Common myeloid progenitor, CD34-positive (primary cell): Measurements from ENCODE around the gene KLHDC2. TPM values are rescaled to one million over a fixed set of nuclear protein-coding genes. Genes with fewer than 3 reads are reported as not detected.
"Not testable (repeated sequence)": the region's sequence is repeated elsewhere in the genome, so short reads cannot be mapped to it uniquely, and the experiment has no call there.

Experiments used
- CTCF ChIA-PET: fragments of 350-600 bp; sonication (Branson Sonifier 250); formaldehyde crosslinking; loops from one replicate; lab custom pipeline; 2021; ENCODE audit warnings: antibody characterized with exemption; lab: Charles Lee
- POLR2A ChIA-PET: fragments of 350-600 bp; sonication (Branson Sonifier 250); formaldehyde crosslinking; loops from one replicate; lab custom pipeline; 2021; ENCODE audit warnings: antibody characterized with exemption; lab: Charles Lee
- DNase-seq, 3 donors: peaks; one replicate each; pipeline versions ENCODE4 v3.0.0 to v3.0.0-alpha.2; 2013
- H3K27ac ChIP-seq, 2 experiments: 1 replicate in 1 of 2; 2 replicates in 1 of 2; pipeline ENCODE4 v1.7.0; 2013; ENCODE audit warnings: inconsistent platforms in 2 of 2, low read length in 2 of 2, mild to moderate bottlenecking in 2 of 2, low read depth in 1 of 2, moderate library complexity in 1 of 2; ENCODE audit not compliant: severe bottlenecking in 2 of 2, insufficient read depth in 1 of 2, poor library complexity in 1 of 2
- H3K27me3 ChIP-seq, 5 experiments: replicated peaks in 2 of 5; 1 replicate in 3 of 5; 2 replicates in 2 of 5; pipeline versions ENCODE4 v1.6.1 to v1.7.0; 2013; ENCODE audit warnings: low read length in 4 of 5, mild to moderate bottlenecking in 2 of 5, moderate library complexity in 2 of 5, inconsistent platforms in 1 of 5; ENCODE audit not compliant: insufficient read depth in 5 of 5, control insufficient read depth in 4 of 5
- H3K36me3 ChIP-seq, 4 experiments: 1 replicate in 2 of 4; 2 replicates in 2 of 4; pipeline versions ENCODE4 v1.6.1 to v1.7.0; 2013; ENCODE audit warnings: low read length in 3 of 4, control low read depth in 1 of 4, mild to moderate bottlenecking in 1 of 4; ENCODE audit not compliant: control insufficient read depth in 4 of 4, insufficient read depth in 4 of 4
- H3K4me1 ChIP-seq, 4 experiments: 1 replicate in 3 of 4; 2 replicates in 1 of 4; pipeline versions ENCODE4 v1.6.1 to v1.7.1; 2013; ENCODE audit warnings: low read length in 3 of 4, mild to moderate bottlenecking in 3 of 4, control low read depth in 1 of 4, inconsistent platforms in 1 of 4, moderate library complexity in 1 of 4; ENCODE audit not compliant: control insufficient read depth in 4 of 4, insufficient read depth in 4 of 4; ENCODE audit errors: control extremely low read depth in 1 of 4
- H3K4me3 ChIP-seq, 7 experiments: 1 replicate in 4 of 7; 2 replicates in 3 of 7; pipeline versions ENCODE4 v1.5.1 to v1.7.0; 2013; ENCODE audit warnings: mild to moderate bottlenecking in 7 of 7, low read length in 6 of 7, moderate library complexity in 6 of 7, inconsistent platforms in 2 of 7, low read depth in 2 of 7, control low read depth in 1 of 7; ENCODE audit not compliant: insufficient read depth in 4 of 7, control insufficient read depth in 1 of 7; ENCODE audit errors: extremely low read depth in 1 of 7
- H3K9me3 ChIP-seq, 5 experiments: 1 replicate in 4 of 5; 2 replicates in 1 of 5; pipeline versions ENCODE4 v1.6.1 to v1.7.1; 2013; ENCODE audit warnings: low read length in 4 of 5, mild to moderate bottlenecking in 2 of 5, inconsistent platforms in 1 of 5, low read depth in 1 of 5, moderate library complexity in 1 of 5; ENCODE audit not compliant: control insufficient read depth in 4 of 5, insufficient read depth in 2 of 5; ENCODE audit errors: control extremely low read depth in 1 of 5
- WGBS: methylation state at CpG from one replicate; pipeline ENCODE4 v1.1.5; 2013; ENCODE audit not compliant: insufficient coverage; 5-methylcytosine and 5-hydroxymethylcytosine counted together
- polyA plus RNA-seq: library from polyadenylated mRNA; unstranded; fragments of 120-200 nt; gene quantifications from one replicate; pipeline ENCODE4 v1.2.1, GENCODE V29; 2013

The KLHDC2 gene
- polyA plus RNA-seq, result 75.4 TPM

- Histone ChIP-seq H3K27me3 (no peaks in the 10 kb centered on the region), H3K9me3 (no peaks in the 10 kb centered on the region), H3K27ac (peak within 1 kb of the TSS; percentile 93 to 96), H3K4me1 (peaks cover 9 to 32% (median 25%) of the 10 kb centered on the region in 4 experiments), H3K36me3 (peaks cover 0 to 5% (median 2%) of the 10 kb centered on the region in 4 experiments), H3K4me3 (peak within 1 kb of the TSS; percentile 80 to 99 (median 93))
- 0% methylated on average over 81 of the region's 86 CpGs for WGBS
- DNase-seq, result peak; percentile 89 to 95 (median 92)
- POLR2A ChIA-PET, result interaction anchor here (0.5 to 1.9 kb wide), 13 partner anchors 8 to 725 kb away, joined by 3 to 23 read pairs (median 4); partner anchors contain the start of genes DNAAF2, KLHDC1, MGAT2 and NEMF
- CTCF ChIA-PET, result interaction anchor here (0.8 to 2.5 kb wide), 14 partner anchors 20 to 306 kb away, joined by 3 to 8 read pairs (median 4); partner anchors contain the start of genes KLHDC1, NEMF and POLE2
These were observed at the start of gene KLHDC2 for GRCh38 chr14:49767571-49768300. Gene KLHDC2 (plus strand): TSS chr14:49768153. CDS start chr14:49768469, 316 bp downstream.

GRCh38 chr14:49720744-49721143 is 47.2 kb upstream of the KLHDC2 start:
- no peaks in the 10 kb centered on the region for H3K27me3 ChIP-seq
- H3K36me3 ChIP-seq, result peaks cover 0 to 23% (median 2%) of the 10 kb centered on the region in 4 experiments
- peaks cover 0 to 5% (median 0%) of the 10 kb centered on the region in 5 experiments for H3K9me3 ChIP-seq
- no peak overlapping the region for H3K4me3 ChIP-seq
- no peaks in the 10 kb centered on the region for H3K4me1 ChIP-seq
- no peak for DNase-seq
- H3K27ac ChIP-seq, result no peak overlapping the region
- CTCF ChIA-PET, result no interaction called here
- POLR2A ChIA-PET, result no interaction called here

GRCh38 chr14:49721733-49722435 is 46.1 kb upstream of the KLHDC2 start:
- CTCF ChIA-PET, result interaction anchor here (1.2 kb wide), 1 partner anchor 11 kb away, joined by 3 read pairs; no protein-coding TSS in a partner anchor
- H3K4me1 ChIP-seq, H3K4me3 ChIP-seq, DNase-seq, H3K9me3 ChIP-seq, POLR2A ChIA-PET, H3K27me3 ChIP-seq, H3K27ac ChIP-seq: not testable (repeated sequence)
- WGBS, result 100% methylated on average over 1 of the region's 9 CpGs
- peaks cover 0 to 27% (median 5%) of the 10 kb centered on the region in 4 experiments for H3K36me3 ChIP-seq

DNA sequence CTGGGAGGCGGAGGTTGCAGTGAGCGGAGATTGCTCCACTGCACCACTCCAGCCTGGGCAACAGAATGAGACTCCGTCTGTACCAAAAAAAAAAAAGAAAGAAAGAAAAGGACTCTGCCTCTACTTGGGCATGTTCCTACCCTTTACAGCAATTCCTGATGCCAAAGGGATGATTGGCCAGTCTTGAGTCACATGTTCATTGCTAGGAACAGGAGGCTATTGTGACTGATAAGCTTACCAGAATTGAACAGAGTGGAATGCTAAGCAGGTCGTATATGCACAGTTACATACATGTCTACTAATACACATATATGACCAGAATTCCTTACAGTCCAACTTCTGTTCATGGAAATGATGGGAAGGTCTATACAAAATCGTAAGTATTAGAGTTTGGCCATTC is 40.8 kb upstream of the KLHDC2 start:
- Histone ChIP-seq H3K4me1 (no peaks in the 10 kb centered on the region), H3K4me3 (no peak overlapping the region), H3K36me3 (peaks cover 0 to 9% (median 6%) of the 10 kb centered on the region in 4 experiments), H3K9me3 (no peaks in the 10 kb centered on the region), H3K27me3 (no peaks in the 10 kb centered on the region), H3K27ac (no peak overlapping the region)
- ChIA-PET POLR2A (no interaction called here), CTCF (no interaction called here)
- 94% methylated on average over 3 of the region's 5 CpGs for WGBS
- DNase-seq, result no peak

DNA sequence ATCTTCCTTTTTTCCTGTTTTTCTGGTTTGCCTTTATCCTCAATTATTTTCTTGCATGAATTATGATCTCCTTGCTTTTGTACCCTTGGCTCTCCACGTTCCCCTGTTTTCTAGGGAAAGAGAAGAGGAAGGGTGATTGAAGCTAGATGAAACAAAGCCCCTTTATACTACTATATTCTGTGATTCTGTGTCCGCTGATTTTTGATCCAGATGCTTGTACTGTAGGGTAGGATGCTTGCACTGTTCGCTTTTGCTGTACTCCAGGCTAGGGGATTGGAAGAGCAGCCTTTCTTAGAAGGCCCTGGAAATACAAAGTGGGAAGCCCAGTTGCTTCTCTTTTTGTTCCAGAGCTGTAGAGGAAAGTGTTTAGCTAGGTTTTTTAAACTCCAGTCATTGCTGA is 35.1 kb upstream of the KLHDC2 start:
- no peak for DNase-seq
- H3K36me3 ChIP-seq, result peaks cover 0 to 6% (median 3%) of the 10 kb centered on the region in 4 experiments
- no peaks in the 10 kb centered on the region for H3K9me3 ChIP-seq
- H3K4me1 ChIP-seq, result peaks cover 0 to 7% (median 4%) of the 10 kb centered on the region in 4 experiments
- H3K27ac ChIP-seq, result no peak overlapping the region
- no peaks in the 10 kb centered on the region for H3K27me3 ChIP-seq
- WGBS, result 75% methylated on average over 1 of the region's 3 CpGs
- ChIA-PET POLR2A (no interaction called here), CTCF (interaction anchor here (1.0 kb wide), 1 partner anchor 34 kb away, joined by 3 read pairs; no protein-coding TSS in a partner anchor)
- no peak overlapping the region for H3K4me3 ChIP-seq

GRCh38 chr14:49733836-49734235 is 34.1 kb upstream of the KLHDC2 start:
- CTCF ChIA-PET, result interaction anchor here (0.6 to 1.0 kb wide), 2 partner anchors 33 to 107 kb away, joined by 3 read pairs; no protein-coding TSS in a partner anchor
- Histone ChIP-seq H3K4me3 (no peak overlapping the region), H3K9me3 (no peaks in the 10 kb centered on the region), H3K36me3 (peaks cover 0 to 6% (median 3%) of the 10 kb centered on the region in 4 experiments), H3K4me1 (peaks cover 0 to 7% (median 4%) of the 10 kb centered on the region in 4 experiments), H3K27ac (no peak overlapping the region), H3K27me3 (no peaks in the 10 kb centered on the region)
- peak in 2 of 3 donors; percentile 51 to 62 for DNase-seq
- POLR2A ChIA-PET, result interaction anchor here (0.7 kb wide), 1 partner anchor 35 kb away, joined by 5 read pairs; no protein-coding TSS in a partner anchor
